G401.6 (cell line): ENCODE results near the gene C8B.

Source experiments
- FAIRE-seq: peaks from 2 replicates; lab custom pipeline; 2012; peaks lifted over from hg19 to GRCh38; lab: Jason Lieb, UNC

Gene C8B

GRCh38 chr1:56965916-56966697, at the start of gene C8B:
TSS of gene C8B (minus strand) at chr1:56966015. CDS start at chr1:56965948, 67 bp downstream.
- FAIRE-seq: no peak

DNA sequence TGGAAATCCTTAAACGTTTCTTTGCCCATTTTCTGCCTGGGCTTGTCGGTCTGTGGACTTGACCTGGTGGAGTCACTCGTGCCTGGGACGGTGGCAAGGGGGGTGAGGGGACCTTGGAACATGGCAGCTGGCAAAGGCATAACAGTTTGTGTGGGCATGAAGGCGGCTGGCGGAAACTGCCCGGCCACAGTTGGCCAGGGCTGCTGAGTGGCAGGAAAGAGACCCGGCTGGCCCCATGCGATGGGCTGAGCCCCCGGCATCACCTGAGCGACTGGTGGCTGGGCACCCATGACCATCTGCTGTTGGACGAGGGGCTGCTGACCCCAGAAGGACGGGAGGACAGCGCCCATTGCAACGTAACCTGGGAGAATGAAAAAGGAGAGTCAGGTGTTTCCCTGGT, 49.3 kb upstream of the C8B start:
- no peak for FAIRE-seq

- no peak for FAIRE-seq
Observed at GRCh38 chr1:57013522-57013921, 47.7 kb upstream of the C8B start.

DNA sequence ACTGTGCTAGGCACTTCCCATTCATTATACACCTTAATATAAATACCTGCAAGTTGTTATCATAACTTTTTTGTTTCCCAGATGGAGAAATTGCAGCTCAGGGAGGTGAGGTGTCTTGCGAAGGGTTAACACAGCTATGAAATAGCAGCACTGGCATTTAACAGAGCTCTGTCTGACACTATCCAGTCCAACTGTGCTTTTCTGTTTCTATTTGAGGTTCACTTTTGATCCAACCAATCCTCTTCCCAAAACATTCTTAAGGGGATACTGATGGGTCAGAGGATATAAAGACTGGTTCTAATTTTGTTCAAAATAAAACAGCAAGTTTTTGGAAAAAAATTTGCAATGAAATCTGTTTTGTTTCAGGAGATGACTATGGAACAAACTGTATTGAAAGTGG, 46.5 kb upstream of the C8B start:
- no peak for FAIRE-seq

DNA sequence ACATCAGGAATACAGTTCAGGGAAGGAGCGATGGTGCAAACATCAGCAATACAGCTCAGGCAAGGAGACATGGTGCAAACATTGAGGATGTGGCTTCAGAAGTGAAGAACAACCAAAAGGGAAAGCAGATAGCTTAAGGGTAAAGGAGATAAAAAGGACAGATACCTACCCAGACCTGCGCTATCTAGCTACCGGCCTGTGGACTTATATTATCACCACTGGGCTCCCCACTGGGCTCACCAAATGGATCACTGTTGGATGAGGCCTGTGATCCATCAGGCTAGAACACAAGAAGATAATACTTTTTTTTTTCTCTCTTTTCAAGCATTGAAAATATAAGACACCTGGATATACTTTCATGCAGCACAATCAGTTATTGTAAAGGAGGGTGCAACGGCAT, 44.7 kb upstream of the C8B start:
- no peak for FAIRE-seq

GRCh38 chr1:57007948-57008347, 42.1 kb upstream of the C8B start:
- no peak for FAIRE-seq

GRCh38 chr1:57007472-57007871, 41.7 kb upstream of the C8B start:
- FAIRE-seq: no peak

DNA sequence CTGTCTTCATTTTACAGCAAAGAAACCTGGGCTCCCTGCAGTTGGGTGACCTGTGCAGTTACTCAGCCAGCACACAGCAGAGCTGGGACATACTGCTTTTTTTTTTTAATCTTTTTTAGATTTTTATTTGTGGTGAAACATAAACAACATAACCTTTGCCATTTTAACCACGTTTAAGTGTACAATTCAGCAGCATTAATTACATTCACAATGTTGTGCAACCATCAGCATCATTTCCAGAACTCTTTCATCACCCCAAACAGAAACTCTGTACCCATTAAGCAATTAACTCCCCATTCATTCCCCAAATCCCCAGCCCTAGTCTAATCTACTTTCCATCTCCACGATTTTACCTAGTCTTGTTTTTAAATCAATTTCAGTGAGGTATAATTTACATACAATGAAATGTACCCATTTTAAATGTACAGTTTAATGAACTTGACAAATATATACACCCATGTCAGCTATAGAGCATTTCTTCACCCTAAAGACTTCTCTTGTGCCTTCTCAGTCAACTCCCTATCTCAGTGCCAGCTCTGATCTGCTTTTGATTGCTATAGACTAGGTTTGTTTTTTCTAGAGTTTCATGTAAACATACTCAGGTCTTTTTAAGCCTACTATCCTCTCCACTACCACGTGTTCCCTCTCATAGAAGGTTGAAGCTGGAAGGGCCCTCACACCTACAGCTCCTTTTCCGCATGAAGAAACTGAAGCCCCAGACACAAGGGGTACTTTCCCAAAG, 37.8 kb upstream of the C8B start:
- FAIRE-seq: no peak

DNA sequence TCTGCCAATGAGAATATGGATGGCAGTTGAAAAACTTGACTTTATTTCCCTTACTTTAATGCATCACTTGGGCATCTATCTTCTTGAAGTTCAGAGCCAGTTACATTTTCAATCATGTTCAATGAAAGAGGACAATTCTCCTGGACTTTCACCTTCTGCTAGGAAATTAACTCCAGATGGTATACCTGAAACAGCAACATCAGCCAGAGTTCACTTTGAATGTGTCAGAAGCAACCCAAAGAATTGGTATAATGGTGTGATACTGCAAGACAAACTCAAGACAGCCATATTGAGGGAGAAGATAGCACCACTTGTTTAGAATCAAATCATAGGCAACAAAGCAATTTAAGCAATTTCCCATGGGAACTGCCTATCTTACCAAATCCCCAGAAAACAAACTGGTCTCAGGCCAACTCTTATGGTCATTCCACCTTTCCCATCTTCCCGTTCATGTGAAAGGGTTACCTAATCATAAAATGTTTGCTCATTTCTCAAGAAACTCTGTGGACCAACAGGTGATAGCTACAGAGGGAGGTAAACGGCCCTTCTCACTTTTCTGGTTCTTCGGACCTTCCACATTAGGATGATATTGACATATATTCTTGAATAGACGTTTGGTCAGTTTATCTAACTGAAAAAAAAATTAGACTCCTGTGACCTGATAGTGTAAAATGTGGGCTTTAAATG, 29.7 kb upstream of the C8B start:
- no peak for FAIRE-seq

- no peak for FAIRE-seq
Observed at GRCh38 chr1:56993475-56993874, 27.7 kb upstream of the C8B start.

- no peak for FAIRE-seq
Observed at GRCh38 chr1:56992318-56993125, 26.7 kb upstream of the C8B start.

- FAIRE-seq: no peak
Observed at GRCh38 chr1:56991576-56991975, 25.8 kb upstream of the C8B start.

DNA sequence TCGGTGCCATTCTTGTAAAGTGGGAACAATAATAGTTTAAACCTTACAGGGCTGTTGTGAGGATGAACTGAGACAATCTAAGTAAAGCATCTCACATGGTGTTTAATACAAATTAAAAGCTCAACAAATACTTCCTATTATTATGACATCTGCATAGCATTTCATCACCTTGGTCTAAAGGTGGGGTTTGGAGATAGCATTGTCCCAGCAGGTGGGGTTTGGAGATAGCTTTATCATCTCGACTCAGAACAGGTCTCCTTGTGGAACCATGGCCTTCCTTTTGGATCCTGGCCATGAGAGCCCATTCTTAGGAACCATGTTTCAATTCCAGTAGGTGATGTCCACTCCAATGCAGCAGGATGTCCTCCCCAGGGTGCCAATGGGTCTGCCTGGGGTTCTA, 20.6 kb upstream of the C8B start:
- FAIRE-seq: no peak

GRCh38 chr1:56985857-56986256, 20.0 kb upstream of the C8B start:
- FAIRE-seq: no peak

DNA sequence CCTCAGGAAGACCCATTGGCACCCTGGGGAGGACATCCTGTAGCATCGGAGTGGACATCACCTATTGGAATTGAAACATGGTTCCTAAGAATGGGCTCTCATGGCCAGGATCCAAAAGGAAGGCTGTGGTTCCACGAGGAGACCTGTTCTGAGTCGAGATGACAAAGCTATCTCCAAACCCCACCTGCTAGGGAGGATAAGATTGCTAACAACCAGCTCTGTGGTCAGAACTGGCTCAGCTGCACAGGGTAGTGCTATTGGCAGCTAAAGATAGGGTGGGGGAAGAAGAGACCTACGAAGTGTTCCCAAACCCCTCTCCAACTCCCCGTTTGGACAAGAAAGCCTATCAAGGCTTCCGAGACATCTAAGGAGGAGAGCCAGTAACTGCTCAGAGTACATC, 17.7 kb upstream of the C8B start:
- no peak for FAIRE-seq

- no peak for FAIRE-seq
Observed at GRCh38 chr1:56979986-56980755, 14.4 kb upstream of the C8B start.

- no peak for FAIRE-seq
Observed at GRCh38 chr1:56978819-56979218, 13.0 kb upstream of the C8B start.

GRCh38 chr1:56977910-56978309, 12.1 kb upstream of the C8B start:
- no peak for FAIRE-seq

DNA sequence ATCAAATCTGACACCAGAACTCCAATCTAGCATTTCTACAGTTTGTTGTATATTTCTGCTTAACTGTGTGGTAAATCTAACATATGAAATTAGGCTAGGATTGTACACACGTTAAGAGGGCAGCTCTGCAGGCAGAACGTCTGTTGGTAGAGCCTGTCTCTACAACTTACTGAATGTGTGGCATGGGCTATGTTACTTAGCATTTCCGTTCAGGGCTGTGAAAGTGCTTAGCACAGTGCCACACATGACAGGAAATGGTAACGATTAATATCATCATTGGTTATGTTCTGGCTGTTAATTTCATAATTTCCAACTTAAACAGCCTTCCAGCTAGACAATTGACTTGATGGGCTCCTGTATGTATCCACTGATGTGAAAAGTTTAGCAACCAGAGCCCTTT, 9.6 kb upstream of the C8B start:
- no peak for FAIRE-seq

GRCh38 chr1:56973923-56974742, 8.3 kb upstream of the C8B start:
- FAIRE-seq: no peak

DNA sequence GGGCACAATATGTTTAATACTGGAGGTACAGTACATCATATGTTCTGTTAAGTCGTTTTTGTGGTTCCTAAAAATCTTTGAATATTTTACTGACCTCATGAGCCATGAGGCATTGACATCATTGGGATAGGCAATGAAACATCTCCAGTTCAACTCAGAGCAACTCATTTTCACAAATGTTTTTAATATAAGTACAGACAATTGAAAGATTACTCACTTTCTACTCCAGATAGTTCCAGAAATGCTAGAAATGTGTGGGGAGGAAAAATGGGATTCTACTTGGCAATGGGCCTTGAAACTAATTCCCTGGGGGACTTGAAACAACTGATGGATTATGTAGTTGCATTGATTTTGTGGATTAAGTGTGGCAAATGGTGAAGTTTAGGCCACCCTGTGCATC, 7.2 kb upstream of the C8B start:
- no peak for FAIRE-seq
